Liver (tissue), 9 donors: ENCODE measurements around the gene NEUROG1. TPM values are rescaled to one million over a fixed set of nuclear protein-coding genes. Genes with fewer than 3 reads are reported as not detected.

Experiments
- DNase-seq: peaks from one replicate; pipeline ENCODE4 v3.0.0-alpha.2; 2017; ENCODE audit warnings: low spot score
- H3K27ac ChIP-seq, 2 donors: one replicate each; pipeline ENCODE4 v1.7.0; 2013; ENCODE audit warnings: inconsistent platforms in 2 of 2, low read length in 2 of 2, control low read depth in 1 of 2, low read depth in 1 of 2, mild to moderate bottlenecking in 1 of 2
- H3K27me3 ChIP-seq, 4 donors: one replicate each; pipeline versions ENCODE4 v1.6.1 to v1.7.0; 2013; ENCODE audit warnings: low read length in 3 of 4, inconsistent platforms in 1 of 4, mild to moderate bottlenecking in 1 of 4, moderate library complexity in 1 of 4; ENCODE audit not compliant: control insufficient read depth in 4 of 4, insufficient read depth in 4 of 4
- H3K36me3 ChIP-seq, 4 donors: one replicate each; pipeline versions ENCODE4 v1.6.1 to v1.7.0; 2013; ENCODE audit warnings: low read length in 3 of 4, mild to moderate bottlenecking in 3 of 4, low read depth in 1 of 4, moderate library complexity in 1 of 4; ENCODE audit not compliant: control insufficient read depth in 4 of 4, insufficient read depth in 3 of 4
- H3K4me1 ChIP-seq, 4 donors: one replicate each; pipeline versions ENCODE4 v1.6.1 to v1.7.0; 2013; ENCODE audit warnings: low read length in 3 of 4, mild to moderate bottlenecking in 3 of 4, moderate library complexity in 1 of 4; ENCODE audit not compliant: control insufficient read depth in 4 of 4, insufficient read depth in 4 of 4
- H3K4me3 ChIP-seq, 3 donors: one replicate each; pipeline versions ENCODE4 v1.6.1 to v1.7.0; 2013; ENCODE audit warnings: low read length in 3 of 3, control low read depth in 1 of 3, low read depth in 1 of 3, mild to moderate bottlenecking in 1 of 3
- H3K9ac ChIP-seq, 2 donors: one replicate each; pipeline ENCODE4 v1.7.0; 2013; ENCODE audit warnings: low read length in 2 of 2, mild to moderate bottlenecking in 2 of 2, moderate library complexity in 2 of 2, control low read depth in 1 of 2, low read depth in 1 of 2
- H3K9me3 ChIP-seq, 4 donors: one replicate each; pipeline versions ENCODE4 v1.6.1 to v1.7.0; 2013; ENCODE audit warnings: low read length in 3 of 4; ENCODE audit not compliant: control insufficient read depth in 4 of 4
- ATF3 ChIP-seq: IDR thresholded peaks from 2 replicates; pipeline ENCODE4 v1.6.1; 2016; ENCODE audit warnings: antibody characterized with exemption
- CTCF ChIP-seq: fragments of 150-350 bp; IDR thresholded peaks from 2 replicates; pipeline ENCODE4 v1.5.1; 2017; ENCODE audit warnings: improper control_type of control experiment, low read depth, low read length; ENCODE audit not compliant: missing input control
- EGR1 ChIP-seq, 2 donors: IDR thresholded peaks; 2 replicates each; pipeline ENCODE4 v1.6.1; 2016 to 2018; ENCODE audit warnings: antibody characterized with exemption in 2 of 2, low read depth in 2 of 2
- FOXA1 ChIP-seq: IDR thresholded peaks from 2 replicates; pipeline ENCODE4 v1.6.1; 2016; ENCODE audit warnings: antibody characterized with exemption
- FOXA2 ChIP-seq: IDR thresholded peaks from 2 replicates; pipeline ENCODE4 v1.6.1; 2016; ENCODE audit warnings: antibody characterized with exemption
- GABPA ChIP-seq, 2 donors: IDR thresholded peaks in 1 of 2; conservative IDR thresholded peaks in 1 of 2; 2 replicates each; pipeline ENCODE4 v1.6.1; 2016; ENCODE audit warnings: antibody characterized with exemption in 2 of 2, mild to moderate bottlenecking in 1 of 2, moderate library complexity in 1 of 2
- HNF4A ChIP-seq, 2 donors: conservative IDR thresholded peaks; 2 replicates each; pipeline ENCODE4 v1.6.1; 2016; ENCODE audit warnings: antibody characterized with exemption in 2 of 2, mild to moderate bottlenecking in 2 of 2
- HNF4G ChIP-seq: IDR thresholded peaks from 2 replicates; pipeline ENCODE4 v1.6.1; 2016; ENCODE audit warnings: antibody characterized with exemption
- JUND ChIP-seq, 2 donors: IDR thresholded peaks; 2 replicates each; pipeline ENCODE4 v1.6.1; 2016; ENCODE audit warnings: antibody characterized with exemption in 2 of 2
- MAX ChIP-seq: IDR thresholded peaks from 2 replicates; pipeline ENCODE4 v1.6.1; 2016; ENCODE audit warnings: antibody characterized with exemption
- NR2F2 ChIP-seq: IDR thresholded peaks from 2 replicates; pipeline ENCODE4 v1.6.1; 2016; ENCODE audit warnings: antibody characterized with exemption
- RAD21 ChIP-seq, 2 donors: IDR thresholded peaks; 2 replicates each; pipeline ENCODE4 v1.6.1; 2016; ENCODE audit warnings: antibody characterized with exemption in 2 of 2, mild to moderate bottlenecking in 2 of 2
- REST ChIP-seq: IDR thresholded peaks from 2 replicates; pipeline ENCODE4 v1.6.1; 2016; ENCODE audit warnings: antibody characterized with exemption, mild to moderate bottlenecking
- RXRA ChIP-seq, 2 donors: IDR thresholded peaks; 2 replicates each; pipeline ENCODE4 v1.6.1; 2017 to 2018; ENCODE audit warnings: antibody characterized with exemption in 2 of 2, mild to moderate bottlenecking in 1 of 2
- SP1 ChIP-seq: IDR thresholded peaks from 2 replicates; pipeline ENCODE4 v1.6.1; 2018; ENCODE audit warnings: antibody characterized with exemption, mild to moderate bottlenecking
- TAF1 ChIP-seq: conservative IDR thresholded peaks from 2 replicates; pipeline ENCODE4 v1.6.1; 2016; ENCODE audit warnings: antibody characterized with exemption, mild to moderate bottlenecking
- YY1 ChIP-seq: IDR thresholded peaks from 2 replicates; pipeline ENCODE4 v1.6.1; 2016; ENCODE audit warnings: antibody characterized with exemption, mild to moderate bottlenecking
- ZBTB33 ChIP-seq: IDR thresholded peaks from 2 replicates; pipeline ENCODE4 v1.6.1; 2016; ENCODE audit warnings: antibody characterized with exemption
- whole genome bisulfite sequencing: extraction: QIAGEN DNeasy Blood & Tissue Kit; methylation state at CpG from one replicate; pipeline ENCODE4 v1.1.7; 2013; 5-methylcytosine and 5-hydroxymethylcytosine counted together
- polyA plus RNA-seq, 2 donors: library from polyadenylated mRNA; stranded (reverse) in 1 of 2; unstranded in 1 of 2; fragments of 200-250 nt in 1 of 2; fragments of >200 nt in 1 of 2; fragmentation: Nextera tagmentation in 1 of 2; extraction: Ambion mirVana in 1 of 2; gene quantifications; one replicate each; pipeline versions ENCODE4 v1.2.1 to v1.2.3, GENCODE V29; 2013 to 2015
- total RNA-seq, 2 donors: library from RNA; depleted of rRNA; stranded (reverse); fragments of >200 nt; gene quantifications; one replicate each; pipeline ENCODE4 v1.2.3, GENCODE V29; 2014
- donor health status: healthy.
- donor health status: healthy.
- donor health status: healthy.
- donor health status: healthy.
- donor health status: healthy.

The NEUROG1 gene
- total and polyA plus RNA-seq, 4 donors, result not detected

- H3K9ac ChIP-seq, result no peak overlapping the region
Measured at GRCh38 chr5:135546912-135547311, 11.1 kb upstream of the NEUROG1 start.

More at GRCh38 chr5:135546912-135547311, 11.1 kb upstream of the NEUROG1 start:
- TF ChIP-seq HNF4A (conservative IDR thresholded peaks at IDR 0.05), result no peak
- no peak for TF ChIP-seq HNF4G
- no peak for TF ChIP-seq RXRA (IDR thresholded peaks at IDR 0.05)
- no peak for TF ChIP-seq YY1
- no peak for TF ChIP-seq ATF3
- TF ChIP-seq RAD21 (IDR thresholded peaks at IDR 0.05), result no peak
- no peak for TF ChIP-seq REST
- no peak for TF ChIP-seq FOXA2
- no peak for TF ChIP-seq CTCF
- TF ChIP-seq MAX, result no peak
- TF ChIP-seq EGR1 (IDR thresholded peaks at IDR 0.05; ENCODE audit: low read depth in 2 of 2), result no peak
- no peak for TF ChIP-seq TAF1
- no peak for TF ChIP-seq GABPA (IDR thresholded peaks at IDR 0.05 in 1 of 2, conservative IDR thresholded peaks at IDR 0.05 in 1 of 2)
- no peak for TF ChIP-seq ZBTB33
- TF ChIP-seq SP1, result no peak
- no peak for TF ChIP-seq NR2F2
- TF ChIP-seq FOXA1, result no peak
- TF ChIP-seq JUND (IDR thresholded peaks at IDR 0.05), result no peak
- H3K36me3 ChIP-seq, result no peaks in the 10 kb centered on the region
- H3K9me3 ChIP-seq, result no peaks in the 10 kb centered on the region
- DNase-seq, result no peak
- H3K27ac ChIP-seq, result no peak overlapping the region
- 44% methylated on average over 4 of the region's 4 CpGs for whole genome bisulfite sequencing
- H3K4me3 ChIP-seq, result no peak overlapping the region
- H3K27me3 ChIP-seq, result peaks cover 1 to 12% (median 9%) of the 10 kb centered on the region in 4 donors
- H3K4me1 ChIP-seq, result peaks cover 7 to 17% (median 14%) of the 10 kb centered on the region in 4 donors
